GM06990 (cell line): ENCODE data around the gene MAST2.

Source experiments
- DNase-seq: peaks from one replicate; pipeline ENCODE4 v3.0.0-alpha.2; 2011; ENCODE audit not compliant: insufficient read length; ENCODE audit errors: extremely low read depth
- H3K27me3 ChIP-seq: replicated peaks from 2 replicates; pipeline ENCODE4 v1.6.0; 2011; ENCODE audit warnings: low read length; ENCODE audit not compliant: control insufficient read depth, insufficient read depth
- H3K36me3 ChIP-seq: 2 replicates; pipeline ENCODE4 v1.5.1; 2011; ENCODE audit warnings: low read length; ENCODE audit not compliant: control insufficient read depth, insufficient read depth
- H3K4me3 ChIP-seq: replicated peaks from 2 replicates; pipeline ENCODE4 v1.5.1; 2011; ENCODE audit warnings: low read depth, mild to moderate bottlenecking, control low read depth, low read length
- CTCF ChIP-seq: IDR thresholded peaks from 2 replicates; pipeline ENCODE4 v1.5.1; 2011; ENCODE audit warnings: low read length, control low read depth, mild to moderate bottlenecking, inconsistent platforms; ENCODE audit not compliant: insufficient read depth, poor library complexity, severe bottlenecking

MAST2 gene

GRCh38 chr1:45862008-45862407, 58.6 kb downstream of the MAST2 start:
- no peak for DNase-seq
- no peak for TF ChIP-seq CTCF
- Histone ChIP-seq H3K27me3 (no peaks in the 10 kb centered on the region), H3K4me3 (no peak overlapping the region), H3K36me3 (no peaks in the 10 kb centered on the region)

- DNase-seq, result no peak
- no peak for TF ChIP-seq CTCF
Measured at GRCh38 chr1:45863218-45863617, 59.8 kb downstream of the MAST2 start.

GRCh38 chr1:45864167-45865106, 61.0 kb downstream of the MAST2 start:
- TF ChIP-seq CTCF, result no peak
- Histone ChIP-seq H3K36me3 (no peaks in the 10 kb centered on the region), H3K27me3 (no peaks in the 10 kb centered on the region), H3K4me3 (no peak overlapping the region)
- DNase-seq, result no peak

More at GRCh38 chr1:45863218-45863617, 59.8 kb downstream of the MAST2 start:
- Histone ChIP-seq H3K27me3 (no peaks in the 10 kb centered on the region), H3K36me3 (no peaks in the 10 kb centered on the region), H3K4me3 (no peak overlapping the region)

GRCh38 chr1:45867697-45868348, 64.4 kb downstream of the MAST2 start:
- no peak for TF ChIP-seq CTCF
- no peak for DNase-seq
- Histone ChIP-seq H3K27me3 (no peaks in the 10 kb centered on the region), H3K36me3 (no peaks in the 10 kb centered on the region), H3K4me3 (no peak overlapping the region)

- Histone ChIP-seq H3K27me3 (no peaks in the 10 kb centered on the region), H3K36me3 (no peaks in the 10 kb centered on the region), H3K4me3 (no peak overlapping the region)
- TF ChIP-seq CTCF, result no peak
- DNase-seq, result no peak
Measured at GRCh38 chr1:45868861-45869260, 65.4 kb downstream of the MAST2 start.
